ENCODE measurements around the gene GPR15. TPM values are rescaled to one million over a fixed set of nuclear protein-coding genes. Genes with fewer than 3 reads are reported as not detected.

GPR15 gene
- total RNA-seq, 2 donors from 2014 or later: not detected

GRCh38 chr3:98521897-98522543 lies 9.8 kb upstream of the GPR15 start:
- peaks cover 17 to 33% of the 10 kb centered on the region in 2 donors for H3K4me1 ChIP-seq (ENCODE audit: control insufficient read depth in 1 of 2, low read depth in 2 of 2)
- H3K27ac ChIP-seq: peak overlapping the region; percentile 85 to 87
- no peaks in the 10 kb centered on the region for H3K36me3 ChIP-seq
- peak; percentile 14 for DNase-seq (ENCODE audit: low spot score)
- H3K27me3 ChIP-seq (replicated peaks; ENCODE audit: insufficient read depth): no peaks in the 10 kb centered on the region
- no peak for TF ChIP-seq CTCF (IDR thresholded peaks at IDR 0.05)
- peak overlapping the region; percentile 91 for H3K4me3 ChIP-seq
- H3K9me3 ChIP-seq: no peaks in the 10 kb centered on the region
- peak; percentile 53 for ATAC-seq (ENCODE audit: insufficient number of reproducible peaks, low FRiP score, low read depth)

- ATAC-seq (ENCODE audit: insufficient number of reproducible peaks, low FRiP score, low read depth) (peak; percentile 99), DNase-seq (ENCODE audit: low spot score) (peak; percentile 94)
- H3K27me3 ChIP-seq (replicated peaks; ENCODE audit: insufficient read depth): no peaks in the 10 kb centered on the region
- no peaks in the 10 kb centered on the region for H3K36me3 ChIP-seq
- peak within 1 kb of the TSS; percentile 85 to 87 for H3K27ac ChIP-seq
- peaks cover 17 to 33% of the 10 kb centered on the region in 2 donors for H3K4me1 ChIP-seq (ENCODE audit: control insufficient read depth in 1 of 2, low read depth in 2 of 2)
- no peaks in the 10 kb centered on the region for H3K9me3 ChIP-seq
- TF ChIP-seq CTCF (IDR thresholded peaks at IDR 0.05): no peak
- peak within 1 kb of the TSS; percentile 91 for H3K4me3 ChIP-seq
These were observed 9.1 kb upstream of the GPR15 start, which contains the start of gene CLDND1 for GRCh38 chr3:98522544-98523281. CLDND1 (minus strand) TSS chr3:98522902; CDS start chr3:98521424, 1,478 bp downstream.

- H3K27me3 ChIP-seq (replicated peaks; ENCODE audit: insufficient read depth): no peaks in the 10 kb centered on the region
- TF ChIP-seq CTCF (IDR thresholded peaks at IDR 0.05): no peak
- H3K27ac ChIP-seq: no peak overlapping the region
- H3K36me3 ChIP-seq: no peaks in the 10 kb centered on the region
- H3K4me1 ChIP-seq (ENCODE audit: control insufficient read depth in 1 of 2, low read depth in 2 of 2): peaks cover 7 to 15% of the 10 kb centered on the region in 2 donors
- H3K9me3 ChIP-seq: no peaks in the 10 kb centered on the region
- ATAC-seq (ENCODE audit: insufficient number of reproducible peaks, low FRiP score, low read depth) (no peak), DNase-seq (ENCODE audit: low spot score) (no peak)
- no peak overlapping the region for H3K4me3 ChIP-seq
These were observed 6.3 kb upstream of the GPR15 start for GRCh38 chr3:98525494-98525893.

GRCh38 chr3:98528474-98529346 lies 3.1 kb upstream of the GPR15 start:
- Histone ChIP-seq H3K4me3 (no peak overlapping the region), H3K27ac (no peak overlapping the region), H3K9me3 (no peaks in the 10 kb centered on the region), H3K36me3 (no peaks in the 10 kb centered on the region), H3K4me1 (ENCODE audit: control insufficient read depth in 1 of 2, low read depth in 2 of 2) (no peaks in the 10 kb centered on the region), H3K27me3 (replicated peaks; ENCODE audit: insufficient read depth) (no peaks in the 10 kb centered on the region)
- ATAC-seq (ENCODE audit: insufficient number of reproducible peaks, low FRiP score, low read depth): no peak
- no peak for DNase-seq (ENCODE audit: low spot score)
- no peak for TF ChIP-seq CTCF (IDR thresholded peaks at IDR 0.05)

Data from thoracic aorta (tissue), 2 donors.